HG02642 (cell line): ENCODE results near the gene PEX6.
"Not testable (repeated sequence)": the region's sequence is repeated elsewhere in the genome, so short reads cannot be mapped to it uniquely, and the experiment has no call there.

Experiments used
- ATAC-seq: cut with Tn5 transposase; IDR thresholded peaks from one replicate; pipeline ENCODE4 v1.9.1; 2021; ENCODE audit warnings: mild to moderate bottlenecking; ENCODE audit not compliant: unreplicated experiment, poor library complexity

PEX6 gene

DNA sequence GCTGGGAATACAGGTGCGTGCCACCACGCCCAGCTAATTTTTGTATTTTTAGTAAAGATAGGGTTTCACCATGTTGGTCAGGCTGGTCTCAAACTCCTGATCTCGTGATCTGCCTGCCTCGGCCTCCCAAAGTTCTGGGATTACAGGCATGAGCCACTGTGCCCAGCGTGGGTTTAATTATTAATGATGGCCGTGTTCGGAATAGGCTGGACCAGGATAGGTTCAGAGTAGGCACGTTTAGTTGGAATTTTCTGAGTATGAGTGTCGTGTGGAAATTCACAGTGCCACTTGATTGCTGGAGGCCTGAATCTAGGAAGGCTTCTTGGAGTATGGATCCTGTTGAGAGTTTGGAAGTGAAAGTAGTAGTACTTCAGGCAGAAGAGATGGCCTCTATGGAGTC is 19.2 kb upstream of the PEX6 start:
- not testable (repeated sequence) for ATAC-seq

DNA sequence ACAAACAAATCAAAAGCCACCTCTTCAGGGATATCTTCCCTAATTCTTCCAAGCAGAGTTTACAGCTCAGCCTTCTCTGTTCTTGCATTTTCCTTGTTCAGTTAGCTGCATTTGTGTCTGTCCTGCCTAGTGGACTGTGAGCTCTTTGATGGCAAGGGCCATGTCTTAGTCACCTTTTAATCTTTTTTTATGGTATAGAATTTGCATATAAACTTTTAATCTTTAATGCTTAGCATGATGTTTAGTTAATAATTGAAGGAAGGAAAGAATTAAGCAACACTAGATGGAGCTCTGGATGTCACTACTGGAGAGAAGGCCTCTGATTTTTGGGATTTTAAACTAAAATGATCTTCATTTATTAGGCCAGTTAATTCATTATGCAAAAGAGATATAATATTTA is 17.5 kb upstream of the PEX6 start:
- ATAC-seq, result no peak

DNA sequence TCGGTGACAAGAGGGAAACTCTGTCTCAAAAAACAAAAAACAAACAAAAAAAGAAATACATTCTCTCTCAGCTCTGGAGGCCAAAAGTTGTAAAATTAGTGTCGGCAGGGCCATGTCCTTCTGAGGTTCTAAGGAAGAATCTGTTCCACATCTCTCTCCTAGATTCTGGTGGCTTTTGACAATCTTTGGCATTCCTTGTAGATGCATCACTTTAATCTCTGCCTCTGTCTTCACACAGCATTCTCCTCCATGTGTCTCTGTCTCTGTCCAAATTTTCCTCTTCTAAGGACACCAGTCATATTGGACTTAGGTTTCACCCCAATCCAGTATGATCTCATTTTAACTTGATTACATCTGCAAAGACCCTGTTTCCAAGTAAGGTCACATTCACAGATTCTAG is 14.5 kb upstream of the PEX6 start:
- ATAC-seq, result no peak

DNA sequence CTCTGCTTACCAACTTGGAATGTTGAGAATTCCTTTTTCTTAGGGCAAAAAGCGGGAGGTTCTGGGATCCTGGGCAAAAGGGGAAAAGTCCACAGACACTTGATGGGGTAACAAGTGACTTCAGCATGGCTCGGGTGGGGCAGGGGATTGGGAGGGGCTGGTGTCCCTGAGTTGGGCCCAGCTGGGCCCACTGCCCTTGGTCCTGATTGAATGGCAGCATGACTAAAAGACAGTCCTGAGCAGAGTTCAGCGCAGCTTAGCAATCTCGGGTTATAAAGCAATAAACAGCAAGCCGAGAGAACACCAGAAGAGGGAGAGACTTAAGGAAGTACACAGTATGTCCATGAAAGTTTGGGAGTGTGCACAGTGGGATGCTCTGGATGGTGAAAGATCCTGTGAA is 10.9 kb upstream of the PEX6 start:
- ATAC-seq, result no peak

DNA sequence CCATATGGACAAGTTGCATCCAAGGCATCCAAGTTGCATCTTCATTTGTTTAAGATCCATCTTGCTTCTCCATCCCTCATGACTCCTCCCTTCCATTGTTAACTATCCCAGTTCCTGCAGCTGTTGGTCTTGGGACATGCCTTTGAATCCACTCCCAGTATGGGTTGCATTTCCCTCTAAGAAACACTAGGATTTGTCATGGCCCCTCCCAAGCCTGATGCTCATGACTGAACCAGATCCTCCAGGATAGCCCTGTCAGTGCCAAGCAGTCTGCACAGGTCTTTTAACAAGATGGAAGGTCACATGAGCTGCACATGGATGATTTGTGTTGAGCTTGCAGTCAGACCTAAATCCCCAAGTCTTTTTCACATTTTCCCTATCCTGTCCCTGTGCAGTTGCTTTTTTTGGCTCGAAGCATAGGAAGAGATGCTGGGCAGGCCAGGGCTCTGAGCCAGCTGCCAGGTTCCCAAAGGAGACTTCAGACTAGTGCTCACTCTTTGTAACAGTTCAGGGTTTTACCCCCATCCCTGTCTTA is 9.6 kb upstream of the PEX6 start:
- ATAC-seq, result no peak

DNA sequence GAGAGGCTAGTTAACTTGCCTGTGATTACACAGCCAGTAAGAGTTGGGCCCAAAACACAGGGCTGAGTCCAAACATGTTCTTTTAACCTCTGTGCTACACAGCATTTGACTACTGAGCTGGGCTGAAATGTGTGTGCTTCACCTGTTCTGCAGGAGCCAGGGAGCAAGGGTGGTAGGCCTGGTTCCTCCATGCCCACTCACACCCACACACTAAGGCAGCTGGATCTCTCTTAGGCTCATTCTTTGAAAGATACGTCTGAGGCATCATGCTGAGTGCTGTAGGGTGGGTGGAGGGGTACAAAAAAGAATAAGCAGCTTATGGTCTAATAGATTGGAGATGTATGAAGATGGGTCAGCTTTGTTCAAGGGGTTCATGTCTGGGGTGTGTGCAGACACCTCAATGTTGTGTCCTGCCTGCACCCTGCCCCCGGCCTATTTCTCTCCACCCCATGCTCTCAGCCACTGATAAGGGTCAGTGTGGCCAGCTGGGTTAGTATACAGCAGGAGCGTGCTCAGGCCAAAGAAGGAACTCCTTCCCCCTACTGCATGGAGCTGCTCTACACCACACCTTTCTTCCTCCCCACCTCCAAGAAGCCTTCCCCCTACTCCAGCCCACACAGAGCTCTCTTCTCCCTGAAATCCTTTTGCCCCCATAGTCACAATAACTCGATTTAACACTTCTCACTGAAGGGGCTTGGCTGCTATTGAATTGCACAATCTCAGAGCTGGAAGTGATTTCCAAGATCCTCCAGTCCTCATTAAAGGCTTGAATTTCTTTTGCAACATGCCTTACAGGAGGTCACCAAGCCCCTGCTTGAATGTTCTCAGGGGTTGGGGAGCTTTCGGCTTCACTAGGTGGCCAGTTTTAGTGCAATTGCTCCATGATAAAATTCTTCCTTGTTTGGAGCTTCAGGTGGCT is 8.8 kb upstream of the PEX6 start:
- no peak for ATAC-seq

DNA sequence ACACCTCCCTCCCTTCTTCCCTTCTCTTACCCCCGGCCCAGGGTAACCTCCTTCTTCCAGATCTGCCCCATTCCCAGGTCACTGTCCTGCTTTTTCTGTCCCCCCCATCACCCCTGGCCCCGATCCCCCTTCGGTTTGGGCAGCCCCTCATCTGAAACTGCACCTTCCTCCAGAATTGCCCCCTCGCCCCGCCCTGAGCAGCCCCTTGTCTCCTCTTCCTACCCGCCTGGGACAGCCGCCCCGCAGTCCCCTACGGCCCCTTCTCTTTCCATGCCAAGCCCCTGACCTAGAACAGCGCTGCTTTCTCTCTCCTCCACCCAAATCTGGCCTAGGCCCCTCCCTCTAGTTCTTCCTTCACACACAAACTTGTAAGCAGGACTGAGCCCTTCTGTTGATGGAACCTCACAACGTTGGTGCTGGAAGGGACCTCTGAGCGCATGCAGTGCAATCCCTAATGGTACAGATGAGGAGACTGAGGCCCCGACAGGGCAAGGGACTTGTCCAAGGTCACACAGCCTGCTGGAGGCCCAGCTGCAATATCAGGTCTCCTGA is 6.0 kb upstream of the PEX6 start:
- no peak for ATAC-seq

DNA sequence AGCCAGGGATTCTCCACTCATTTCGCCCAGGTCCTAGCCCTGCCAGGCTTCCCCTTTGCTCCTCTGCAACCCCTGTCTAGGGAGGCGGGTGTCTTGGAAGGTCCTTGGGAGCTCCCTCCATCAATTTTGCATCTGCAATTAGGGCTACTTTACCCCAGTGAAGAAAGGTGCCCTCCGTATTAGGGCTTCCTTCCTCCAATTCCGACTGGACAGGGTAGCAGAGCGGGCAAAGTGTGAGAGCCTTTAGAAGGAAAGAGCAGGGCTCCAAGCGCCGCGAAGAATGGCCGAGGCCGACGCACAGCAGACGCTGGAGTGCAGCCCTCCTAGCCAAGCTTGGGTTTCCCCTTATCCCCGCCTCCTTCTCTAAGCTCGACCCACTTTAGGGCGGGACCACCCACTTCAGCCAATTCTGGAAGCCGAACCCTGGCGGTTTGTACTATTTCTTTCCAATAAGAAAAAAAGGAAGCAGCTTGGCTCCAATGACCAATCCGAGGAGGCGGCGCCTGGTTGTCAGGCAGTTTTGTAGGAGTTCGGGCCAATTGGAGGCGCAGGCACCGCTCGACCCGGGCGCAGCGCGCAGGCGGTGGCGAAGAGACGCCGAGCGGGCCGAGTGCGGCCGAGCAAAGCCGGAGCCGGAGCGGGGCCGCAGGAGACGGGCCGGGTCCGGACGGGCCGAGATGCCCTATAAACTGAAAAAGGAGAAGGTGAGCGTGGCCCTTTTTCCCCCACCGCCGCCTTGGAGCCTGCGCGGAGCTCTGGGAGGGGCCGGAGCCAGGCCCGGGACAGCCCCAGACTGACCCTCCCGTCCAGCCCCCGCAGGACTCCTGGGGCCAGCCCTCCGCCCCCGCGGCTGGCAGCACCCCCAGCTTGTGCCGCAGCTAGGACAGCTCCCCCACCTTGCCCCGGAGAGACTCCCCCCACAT is 5.3 kb upstream of the PEX6 start, which contains the start of gene PPP2R5D:
TSS of gene PPP2R5D (plus strand) at position 570 of the 923 bp plus-strand sequence. CDS start at position 678, 108 bp downstream.
- ATAC-seq, result peak; percentile 94

DNA sequence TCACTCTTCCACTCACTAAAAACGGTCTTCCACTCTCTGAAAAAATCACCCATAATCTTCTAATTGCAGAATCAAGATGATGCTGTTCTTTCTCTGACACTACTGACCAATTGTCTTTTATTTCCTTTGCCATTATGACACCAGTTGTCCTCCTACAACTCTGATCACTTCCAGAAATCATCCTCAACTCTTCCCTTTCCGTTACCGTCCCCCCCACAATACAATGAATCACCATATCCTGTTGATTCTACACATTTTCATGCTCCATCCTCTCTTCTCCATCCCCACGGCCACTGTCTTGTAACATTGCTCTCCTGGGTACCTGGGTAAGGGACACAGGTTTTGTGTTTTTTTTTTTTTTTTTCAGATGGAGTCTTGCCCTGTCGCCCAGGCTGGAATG is 2.9 kb upstream of the PEX6 start:
- no peak for ATAC-seq

DNA sequence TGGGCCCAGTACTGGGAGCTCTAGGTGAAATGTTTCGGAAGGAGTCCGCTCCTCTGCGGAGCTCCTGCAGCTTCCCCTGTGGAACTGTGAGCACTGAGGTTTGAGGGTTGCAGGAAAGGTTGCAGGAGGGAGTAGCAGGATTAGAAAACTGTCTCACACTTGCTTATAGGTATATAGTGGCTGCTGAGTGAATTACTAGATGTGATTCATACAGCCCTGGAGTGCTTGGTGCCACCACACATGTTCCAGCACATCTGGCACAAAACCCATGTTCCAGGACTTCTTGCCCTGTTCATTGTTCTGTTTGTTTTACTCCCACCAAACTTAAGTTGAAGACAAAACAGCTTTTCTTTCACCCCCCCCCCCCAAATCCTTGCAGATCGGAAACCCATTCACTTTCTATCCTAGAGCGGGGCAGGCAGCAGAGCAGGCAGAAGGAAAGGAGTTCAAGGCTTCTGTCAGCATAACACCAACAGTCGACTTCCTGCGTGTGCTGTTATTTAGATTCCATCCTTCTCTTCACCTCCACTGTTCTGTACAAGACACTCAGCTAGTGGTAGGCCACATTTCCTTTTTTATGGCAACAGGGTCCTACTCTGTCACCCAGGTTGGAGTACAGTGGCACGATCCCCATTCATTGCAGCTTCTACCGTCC is 669 bp upstream of the PEX6 start:
- ATAC-seq, result peak; percentile 6

DNA sequence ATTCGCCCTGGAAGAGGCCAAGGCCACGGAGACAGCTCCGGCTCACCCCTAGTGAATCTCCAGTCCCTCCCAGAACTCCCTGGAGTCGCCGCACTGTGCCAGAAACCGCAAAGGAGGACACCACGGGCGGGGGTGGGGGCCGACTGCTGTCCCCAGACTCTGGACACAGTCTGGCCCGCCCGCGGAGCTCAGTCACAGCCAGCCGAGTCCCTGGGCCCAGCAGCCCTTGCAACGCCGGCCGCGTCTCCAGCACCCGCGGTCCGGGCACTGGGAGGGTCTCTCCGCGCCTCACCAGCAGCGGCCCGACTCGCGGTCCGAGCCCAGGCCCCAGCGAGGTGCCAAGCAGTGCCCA is 518 bp downstream of the PEX6 start:
- peak; percentile 24 for ATAC-seq

DNA sequence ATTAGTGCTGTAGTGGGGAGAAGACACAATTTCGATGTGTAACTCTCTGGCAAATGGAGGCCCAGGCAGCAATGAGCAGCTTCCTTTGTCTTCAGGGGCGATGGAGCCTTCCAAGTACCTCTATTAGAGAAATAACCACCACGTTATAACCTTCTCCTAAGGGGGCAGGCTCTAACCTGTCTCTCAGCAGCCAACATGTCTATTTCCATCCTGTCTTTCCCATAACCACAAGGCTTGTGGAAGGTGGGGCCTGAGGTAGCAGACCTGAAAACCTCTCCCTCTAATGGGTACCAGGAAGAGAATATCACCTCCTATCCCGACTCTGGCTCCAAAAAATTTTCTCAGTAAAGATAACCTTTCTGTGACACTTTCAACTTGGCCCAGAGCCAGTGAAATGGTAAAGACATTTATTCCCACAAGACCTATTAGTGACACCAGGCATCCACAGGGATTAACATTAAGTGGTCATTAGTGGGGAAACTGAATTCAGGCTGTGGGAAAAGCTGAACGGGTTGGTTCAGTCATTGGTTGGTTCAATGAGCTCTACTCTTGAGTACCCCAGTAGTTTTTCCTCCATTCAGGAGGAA is 4.0 kb downstream of the PEX6 start:
- ATAC-seq, result no peak

DNA sequence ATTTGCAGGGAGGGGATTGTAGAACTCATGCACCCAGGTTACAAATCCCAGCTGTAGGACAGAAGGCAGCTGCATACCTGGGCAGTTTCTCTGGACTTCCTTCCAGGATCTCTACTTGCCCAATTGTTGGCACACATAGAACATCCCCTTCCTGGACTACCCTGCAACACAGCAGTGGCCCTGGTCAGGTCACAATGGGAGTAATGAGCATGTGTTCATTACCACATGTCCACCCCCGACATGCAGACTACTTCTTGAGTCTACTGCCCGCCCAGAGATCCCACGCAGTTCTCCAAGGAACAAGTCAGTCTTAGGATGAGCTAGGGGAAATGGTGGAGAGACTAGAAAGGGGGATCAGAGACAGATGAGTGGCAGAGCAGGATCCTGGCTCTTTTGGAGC is 5.1 kb downstream of the PEX6 start:
- no peak for ATAC-seq

DNA sequence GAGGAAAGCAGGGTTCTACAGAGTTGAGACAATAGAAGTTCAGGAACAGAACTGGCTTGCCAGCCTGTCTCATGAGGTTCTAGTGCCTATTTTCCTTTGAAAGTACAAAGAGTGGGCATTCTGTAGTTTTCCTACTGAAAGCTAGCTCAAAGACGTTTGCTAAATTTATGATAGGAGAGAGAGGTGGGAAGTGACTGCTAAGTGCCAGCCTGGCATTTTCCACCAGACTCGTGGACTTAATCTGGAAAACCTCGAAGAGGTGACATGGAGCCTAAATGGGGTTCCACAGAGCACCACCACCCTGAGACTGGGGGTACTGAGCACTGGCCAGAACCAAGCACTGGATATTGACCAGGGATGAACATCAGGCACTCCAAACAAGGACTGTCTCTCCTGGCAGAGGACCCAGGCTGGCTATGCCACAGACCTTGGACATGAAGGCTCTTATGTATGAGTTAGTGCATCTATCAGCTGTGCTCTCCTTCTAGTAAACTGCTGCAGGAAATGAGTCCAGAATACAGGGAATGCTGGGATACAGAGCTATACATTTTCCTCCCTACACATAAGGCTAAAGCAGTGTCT is 7.1 kb downstream of the PEX6 start:
- ATAC-seq, result no peak

DNA sequence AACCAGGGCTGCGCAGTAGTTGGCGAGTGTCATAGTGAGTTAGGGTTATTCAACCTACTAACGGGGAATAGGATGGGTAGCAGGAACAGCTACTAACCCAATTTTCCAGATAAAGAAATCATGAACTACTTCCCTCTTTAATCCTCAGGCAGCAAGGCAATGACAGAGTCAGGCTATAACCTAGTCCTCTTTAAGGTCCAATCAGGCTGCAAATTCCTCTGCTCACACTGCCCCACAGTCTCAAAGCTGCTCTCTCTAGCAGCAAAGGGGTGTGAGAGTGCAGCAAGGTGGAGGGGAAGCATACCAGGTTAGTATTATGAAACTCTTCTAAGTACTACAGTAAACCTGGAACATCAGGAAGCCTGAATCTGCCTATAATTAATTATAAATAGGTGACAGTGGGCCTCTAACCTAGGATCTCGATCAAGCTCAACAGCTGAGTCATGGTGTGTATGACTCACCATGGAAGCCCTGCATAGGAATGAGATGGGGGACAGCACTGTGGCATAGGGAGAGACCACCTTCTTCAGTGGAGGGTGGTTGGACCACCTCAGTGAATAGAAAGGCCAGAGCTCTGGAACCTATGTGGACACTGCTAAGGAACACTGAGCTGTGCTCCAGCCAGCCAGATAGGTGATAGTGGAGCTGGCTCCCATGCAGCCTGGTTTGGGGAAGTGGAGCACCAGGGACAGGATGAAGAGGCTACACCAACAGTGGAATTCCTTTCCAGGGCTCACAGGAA is 7.9 kb downstream of the PEX6 start:
- ATAC-seq, result no peak

DNA sequence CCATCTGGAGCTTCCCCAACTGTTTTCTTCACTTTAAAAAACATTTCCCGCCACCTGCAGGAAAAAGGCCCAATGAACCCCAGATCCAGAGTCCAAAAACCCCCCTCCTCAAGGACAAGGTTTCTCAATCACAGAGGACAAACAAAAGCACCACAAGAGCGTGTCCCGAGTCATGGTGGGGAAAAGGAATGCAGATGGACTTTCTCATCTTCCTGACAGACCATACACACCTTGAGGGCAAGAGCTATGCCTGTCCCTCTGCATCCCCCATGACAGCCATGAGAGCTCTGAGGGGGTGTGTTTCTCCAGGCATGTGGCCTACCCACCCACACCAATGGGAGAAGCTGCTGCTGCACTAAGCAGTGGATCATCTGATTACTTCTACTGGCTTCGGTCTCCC is 9.0 kb downstream of the PEX6 start:
- no peak for ATAC-seq

DNA sequence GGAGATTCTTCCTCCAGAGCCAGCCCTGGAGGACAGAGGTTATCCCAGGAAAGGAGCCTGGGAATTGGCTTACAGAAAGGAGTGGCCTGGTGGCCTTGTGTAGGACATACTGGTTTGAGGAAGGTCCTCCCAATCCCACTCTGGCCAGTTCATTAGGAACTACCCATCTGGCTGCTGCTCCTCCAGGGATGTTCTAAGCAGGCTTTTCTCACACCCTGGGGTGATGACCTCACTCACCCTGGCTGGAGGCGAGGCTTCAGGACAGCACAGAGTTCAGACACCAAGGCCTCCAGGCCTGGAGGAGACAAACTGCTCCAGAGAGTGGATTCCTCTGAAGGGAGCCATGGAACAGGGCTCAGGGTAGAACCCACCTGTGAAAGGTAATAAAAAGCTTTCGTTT is 9.6 kb downstream of the PEX6 start:
- no peak for ATAC-seq

DNA sequence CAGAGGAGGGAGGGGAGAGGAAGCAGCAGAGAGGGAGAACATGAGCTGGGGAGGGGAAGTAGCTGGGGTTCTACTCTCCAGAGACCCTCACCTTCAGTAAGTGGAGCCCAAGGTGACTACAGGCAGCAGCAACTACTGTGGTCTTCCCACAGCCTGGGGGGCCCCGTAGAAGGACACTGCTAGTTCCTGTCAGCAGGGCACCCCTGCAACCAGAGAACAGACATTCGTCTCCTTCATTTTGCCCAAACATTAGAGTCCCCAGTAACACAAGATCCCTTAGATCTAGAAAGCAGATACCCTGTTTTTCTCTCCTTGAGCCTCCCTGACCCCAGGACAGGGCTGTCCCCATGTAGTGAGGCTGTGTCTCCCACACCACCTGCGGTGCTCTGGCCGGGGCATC is 10.2 kb downstream of the PEX6 start:
- no peak for ATAC-seq
